MCF 10A (cell line): Measurements from ENCODE around the gene GUCA1A. TPM values are rescaled to one million over a fixed set of nuclear protein-coding genes. Genes with fewer than 3 reads are reported as not detected.
A peak's percentile ranks its signal among the peaks of the same experiment; 100 is the strongest.

Source experiments
- BruUV-seq: library from RNA; stranded (reverse); fragments of 400-500 nt; replicated peaks from 2 replicates; lab custom pipeline; 2021; lab: Mats Ljungman, UMichigan
- CTCF ChIA-PET: fragments of 300-600 bp; sonication (Branson Sonifier 250); formaldehyde crosslinking; extraction: SDS; loops from one replicate; lab custom pipeline; 2021; ENCODE audit warnings: antibody characterized with exemption, inconsistent platforms; lab: Yijun Ruan, JAX
- POLR2A ChIA-PET: fragments of 300-600, 350-650 bp; sonication (Branson Sonifier 250); formaldehyde crosslinking; extraction: SDS; loops from one replicate; lab custom pipeline; 2020; ENCODE audit warnings: antibody characterized with exemption, inconsistent platforms; lab: Yijun Ruan, JAX
- DNase-seq: peaks from one replicate; pipeline ENCODE4 v3.0.0-alpha.2; 2018; ENCODE audit not compliant: unreplicated experiment
- H3K27ac Mint-ChIP-seq: one replicate; pipeline ENCODE4 v1.8.0; 2022; ENCODE audit warnings: mild to moderate bottlenecking, low read depth, mixed read lengths; ENCODE audit not compliant: unreplicated experiment
- H3K27me3 Mint-ChIP-seq: one replicate; pipeline ENCODE4 v1.8.0; 2022; ENCODE audit warnings: mixed read lengths; ENCODE audit not compliant: insufficient read depth, unreplicated experiment
- H3K36me3 Mint-ChIP-seq: one replicate; pipeline ENCODE4 v1.8.0; 2022; ENCODE audit warnings: mild to moderate bottlenecking, moderate library complexity, mixed read lengths; ENCODE audit not compliant: insufficient read depth, unreplicated experiment
- H3K4me1 Mint-ChIP-seq: one replicate; pipeline ENCODE4 v1.8.0; 2022; ENCODE audit warnings: mixed read lengths; ENCODE audit not compliant: insufficient read depth, unreplicated experiment
- H3K4me3 Mint-ChIP-seq: one replicate; pipeline ENCODE4 v1.8.0; 2022; ENCODE audit warnings: mild to moderate bottlenecking, moderate library complexity, mixed read lengths; ENCODE audit not compliant: unreplicated experiment
- H3K9me3 Mint-ChIP-seq: one replicate; pipeline ENCODE4 v1.8.0; 2022; ENCODE audit warnings: mixed read lengths; ENCODE audit not compliant: unreplicated experiment
- CTCF ChIP-seq: fragments of 200-600 bp; IDR thresholded peaks from one replicate; pipeline ENCODE4 v1.8.0; 2022; ENCODE audit warnings: antibody characterized with exemption, mild to moderate bottlenecking; ENCODE audit not compliant: unreplicated experiment
- intact Hi-C: fragments of 100-400 bp; cut with micrococcal nuclease; formaldehyde crosslinking; loops from 2 replicates; pipeline ENCODE4 v1.14.1; 2022
- total RNA-seq: library from RNA; stranded (reverse); gene quantifications from 2 replicates; pipeline ENCODE4 v1.2.3, GENCODE V29; 2022

The GUCA1A gene
- total RNA-seq, 1 experiment from 2014 or later: not detected

- TF ChIP-seq CTCF: no peak
- ChIA-PET POLR2A (interaction anchor here (1.7 to 5.3 kb wide), 5 partner anchors 11 to 175 kb away, joined by 10 to 56 read pairs (median 39); partner anchors contain the start of genes GUCA1B and MRPS10), CTCF (interaction anchor here (1.4 to 4.3 kb wide), 2 partner anchors 11 to 319 kb away, joined by 4 to 19 read pairs; partner anchors contain the start of gene MRPS10)
- no peak overlapping the region for H3K4me3 Mint-ChIP-seq
- peaks cover 45% of the 10 kb centered on the region for H3K36me3 Mint-ChIP-seq
- no peak for DNase-seq
- intact Hi-C loops: loop anchor here (5.0 kb wide), 1 partner anchor 174 kb away; no protein-coding TSS in a partner anchor
- no peaks in the 10 kb centered on the region for H3K27me3 Mint-ChIP-seq
- H3K27ac Mint-ChIP-seq: peak overlapping the region; percentile 85
- BruUV-seq: no TSS peak
- no peaks in the 10 kb centered on the region for H3K9me3 Mint-ChIP-seq
- peaks cover 49% of the 10 kb centered on the region for H3K4me1 Mint-ChIP-seq
Measured at GRCh38 chr6:42228305-42228704, 55.1 kb downstream of the GUCA1A start.

Other genes starting within 250 kb of the GUCA1A start
- 52.5 and 75.8 TPM in 2 replicates for gene CCND3, start 231.6 kb upstream of the GUCA1A start, total RNA-seq
- gene TAF8, start 122.8 kb upstream of the GUCA1A start, total RNA-seq: 23.8 and 25.8 TPM in 2 replicates
- 19.5 and 31.9 TPM in 2 replicates for gene C6orf132, start 30.7 kb upstream of the GUCA1A start, total RNA-seq
- gene GUCA1B, start 21.6 kb downstream of the GUCA1A start, total RNA-seq: 0.93 and 1.2 TPM in 2 replicates
- gene MRPS10, start 44.5 kb downstream of the GUCA1A start, total RNA-seq: 62.9 and 67.3 TPM in 2 replicates